Lower leg skin (tissue), 4 donors: ENCODE results near the gene KLHL35. TPM values are rescaled to one million over a fixed set of nuclear protein-coding genes. Genes with fewer than 3 reads are reported as not detected.

Experiments
- DNase-seq, 2 donors: peaks; one replicate each; pipeline ENCODE4 v3.0.0-alpha.2; 2019; ENCODE audit warnings: low spot score in 2 of 2
- H3K4me3 ChIP-seq: fragments of 200-600 bp; sonication (generic); 2 replicates; pipeline ENCODE4 v1.5.1; 2017; ENCODE audit warnings: mild to moderate bottlenecking, low read depth; ENCODE audit not compliant: poor library complexity, severe bottlenecking
- POLR2A ChIP-seq, 2 donors: fragments of 450-650 bp; IDR thresholded peaks; one replicate each; pipeline ENCODE4 v1.6.1; 2016 to 2017; ENCODE audit warnings: antibody characterized with exemption in 2 of 2, mild to moderate bottlenecking in 1 of 2, moderate library complexity in 1 of 2
- WGBS, 2 donors: methylation state at CpG; one replicate each; pipeline ENCODE4 v1.1.5; 2018; 5-methylcytosine and 5-hydroxymethylcytosine counted together
- intact Hi-C: fragments of 100-400 bp; cut with DNase I; formaldehyde crosslinking; loops from one replicate; pipeline ENCODE4 v1.15.0; 2023; ENCODE audit warnings: low total_unique reads
- total RNA-seq, 4 donors: library from RNA; depleted of rRNA; stranded (reverse); fragments of >200 nt; gene quantifications; one replicate each; pipeline ENCODE4 v1.1.0, GENCODE V29; 2016
- TF ChIP-seq, protein P1 (sequence below), 3 donors: fragments of 450-650 bp; IDR thresholded peaks; one replicate each; pipeline ENCODE4 v1.5.1; 2016; ENCODE audit warnings: antibody characterized with exemption in 3 of 3, mild to moderate bottlenecking in 3 of 3, moderate library complexity in 2 of 3

The KLHL35 gene
- total RNA-seq, 4 donors from 2014 or later: 1.0 to 4.3 (median 3.8) TPM; not detected in 1

DNA sequence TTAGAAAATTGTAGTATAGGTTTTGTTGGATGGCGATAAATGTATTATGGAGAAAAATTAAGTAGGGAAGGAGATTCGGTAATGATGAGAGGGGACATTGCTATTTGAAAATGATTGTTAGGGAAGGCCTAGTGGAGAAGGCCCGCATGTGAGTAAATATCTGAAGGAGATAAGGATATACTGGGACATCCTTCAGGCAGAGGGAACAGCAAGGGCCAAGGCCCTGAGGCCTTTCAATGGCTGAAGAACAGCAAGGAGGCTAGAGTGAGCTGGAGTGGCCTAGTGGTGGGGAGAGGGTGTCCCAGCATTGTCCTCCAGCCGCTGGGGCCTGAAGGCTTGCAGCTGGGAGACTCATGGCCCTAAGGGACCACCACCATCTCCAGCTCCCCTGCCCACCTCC, 58.4 kb downstream of the KLHL35 start:
- 91 to 94% methylated on average over 4 of the region's 4 CpGs for WGBS, 2 donors

DNA sequence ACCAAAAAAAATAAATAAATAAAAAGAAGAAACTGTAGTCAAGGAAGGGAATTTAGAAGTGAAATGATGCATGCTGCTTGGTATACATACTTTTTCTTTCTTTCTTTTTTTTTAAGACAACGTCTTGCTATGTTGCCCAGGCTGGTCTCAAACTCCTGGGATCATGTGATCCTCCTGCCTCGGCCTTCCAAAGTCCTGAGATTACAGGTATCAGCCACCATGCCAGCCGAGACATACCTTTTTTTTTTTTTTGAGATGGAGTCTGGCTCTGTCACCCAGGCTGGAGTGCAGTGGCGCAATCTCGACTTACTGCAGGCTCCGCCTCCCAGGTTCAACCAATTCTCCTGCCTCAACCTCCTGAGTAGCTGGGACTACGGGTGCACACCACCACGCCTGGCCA, 59.8 kb downstream of the KLHL35 start:
- H3K4me3 ChIP-seq: no peak overlapping the region
- DNase-seq: no peak
- no peak for TF ChIP-seq POLR2A (IDR thresholded peaks at IDR 0.05)
- TF ChIP-seq, protein P1, sequence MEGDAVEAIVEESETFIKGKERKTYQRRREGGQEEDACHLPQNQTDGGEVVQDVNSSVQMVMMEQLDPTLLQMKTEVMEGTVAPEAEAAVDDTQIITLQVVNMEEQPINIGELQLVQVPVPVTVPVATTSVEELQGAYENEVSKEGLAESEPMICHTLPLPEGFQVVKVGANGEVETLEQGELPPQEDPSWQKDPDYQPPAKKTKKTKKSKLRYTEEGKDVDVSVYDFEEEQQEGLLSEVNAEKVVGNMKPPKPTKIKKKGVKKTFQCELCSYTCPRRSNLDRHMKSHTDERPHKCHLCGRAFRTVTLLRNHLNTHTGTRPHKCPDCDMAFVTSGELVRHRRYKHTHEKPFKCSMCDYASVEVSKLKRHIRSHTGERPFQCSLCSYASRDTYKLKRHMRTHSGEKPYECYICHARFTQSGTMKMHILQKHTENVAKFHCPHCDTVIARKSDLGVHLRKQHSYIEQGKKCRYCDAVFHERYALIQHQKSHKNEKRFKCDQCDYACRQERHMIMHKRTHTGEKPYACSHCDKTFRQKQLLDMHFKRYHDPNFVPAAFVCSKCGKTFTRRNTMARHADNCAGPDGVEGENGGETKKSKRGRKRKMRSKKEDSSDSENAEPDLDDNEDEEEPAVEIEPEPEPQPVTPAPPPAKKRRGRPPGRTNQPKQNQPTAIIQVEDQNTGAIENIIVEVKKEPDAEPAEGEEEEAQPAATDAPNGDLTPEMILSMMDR (IDR thresholded peaks at IDR 0.05): no peak
- intact Hi-C loops: no loop called here
- 86 to 89% methylated on average over 8 of the region's 8 CpGs for WGBS, 2 donors

More for the DNA sequence above, 58.4 kb downstream of the KLHL35 start:
- DNase-seq: no peak
- intact Hi-C loops: no loop called here
- no peak for TF ChIP-seq POLR2A (IDR thresholded peaks at IDR 0.05)
- H3K4me3 ChIP-seq: no peak overlapping the region

Other genes with a start within 250 kb of the KLHL35 start
- gene TPBGL, start 192.4 kb downstream of the KLHL35 start, total RNA-seq: under 1 TPM in 2 of 4 donors, not detected in 2; 0.13 to 0.84 TPM
- 100 to 1,000 TPM in 1 of 4 donors, 10 to 100 TPM in 3; 26.3 to 104 (median 29.3) TPM for gene ARRB1, start 81.5 kb downstream of the KLHL35 start, total RNA-seq
- 1,000 to 10,000 TPM; 1,197 to 2,282 (median 2,051) TPM for gene RPS3, start 33.7 kb downstream of the KLHL35 start, total RNA-seq
- gene GDPD5, start 92.7 kb upstream of the KLHL35 start, total RNA-seq: 1 to 10 TPM; 3.9 to 8.5 (median 5.2) TPM
- gene SERPINH1, start 129.1 kb upstream of the KLHL35 start, total RNA-seq: 100 to 1,000 TPM in 2 of 4 donors, 10 to 100 TPM in 2; 73.3 to 116 (median 94.3) TPM
- 10 to 100 TPM in 2 of 4 donors, 1 to 10 TPM in 2; 3.1 to 16.1 (median 10.0) TPM for gene MAP6, start 235.8 kb upstream of the KLHL35 start, total RNA-seq